GM23338 (cell line): ENCODE results near the gene PUDP. TPM values are rescaled to one million over a fixed set of nuclear protein-coding genes. Genes with fewer than 3 reads are reported as not detected.

Experiments used
- ATAC-seq: fragments of 200-7000 bp; cut with Tn5 transposase; 3 replicates; pipeline ENCODE4 v1.9.1; 2020
- DNase-seq: peaks from one replicate; pipeline ENCODE4 v3.0.0-alpha.2; 2015; ENCODE audit warnings: low spot score
- H2AFZ ChIP-seq: fragments of 200-600 bp; sonication (generic); 2 replicates; pipeline ENCODE4 v1.8.0; 2016; ENCODE audit warnings: antibody characterized with exemption, mild to moderate bottlenecking, moderate library complexity
- H3F3A ChIP-seq: fragments of 200-600 bp; sonication (generic); replicated peaks from 2 replicates; pipeline ENCODE4 v1.8.0; 2017; ENCODE audit warnings: antibody characterized with exemption, mixed run types, low read depth
- H3K27ac ChIP-seq: fragments of 200-600 bp; sonication (generic); 2 replicates; pipeline ENCODE4 v1.6.1; 2016; ENCODE audit warnings: low read depth
- H3K27me3 ChIP-seq: fragments of 200-600 bp; sonication (generic); 2 replicates; pipeline ENCODE4 v1.8.0; 2016; ENCODE audit warnings: mild to moderate bottlenecking, mixed run types, moderate library complexity; ENCODE audit not compliant: insufficient read depth
- H3K36me3 ChIP-seq: fragments of 200-600 bp; sonication (generic); 2 replicates; pipeline ENCODE4 v1.8.0; 2016; ENCODE audit warnings: mild to moderate bottlenecking; ENCODE audit not compliant: insufficient read depth
- H3K4me1 ChIP-seq: fragments of 200-600 bp; sonication (generic); 2 replicates; pipeline ENCODE4 v1.8.0; 2016; ENCODE audit warnings: mild to moderate bottlenecking, moderate library complexity; ENCODE audit not compliant: insufficient read depth
- H3K4me2 ChIP-seq: fragments of 200-600 bp; sonication (generic); 2 replicates; pipeline ENCODE4 v1.7.1; 2017; ENCODE audit warnings: mixed run types
- H3K4me3 ChIP-seq: fragments of 200-600 bp; sonication (generic); 2 replicates; pipeline ENCODE4 v1.6.1; 2016; ENCODE audit warnings: mixed run types
- H3K79me2 ChIP-seq: fragments of 200-600 bp; sonication (generic); replicated peaks from 2 replicates; pipeline ENCODE4 v1.8.0; 2017; ENCODE audit warnings: mild to moderate bottlenecking; ENCODE audit not compliant: insufficient read depth
- H3K9me2 ChIP-seq: fragments of 200-600 bp; sonication (generic); 2 replicates; pipeline ENCODE4 v1.8.0; 2017; ENCODE audit not compliant: insufficient read depth
- H4K20me1 ChIP-seq: fragments of 200-600 bp; sonication (generic); replicated peaks from 2 replicates; pipeline ENCODE4 v1.8.0; 2017; ENCODE audit warnings: mild to moderate bottlenecking; ENCODE audit not compliant: insufficient read depth
- H3K27ac Mint-ChIP-seq: 2 replicates; pipeline ENCODE4 v1.8.0; 2020; ENCODE audit warnings: inconsistent platforms, mild to moderate bottlenecking, moderate library complexity, mixed read lengths
- H3K27me3 Mint-ChIP-seq: 3 replicates; pipeline ENCODE4 v1.8.0; 2022; ENCODE audit warnings: low read depth, mild to moderate bottlenecking, moderate library complexity, mixed read lengths, inconsistent platforms; ENCODE audit not compliant: insufficient read depth, poor library complexity
- H3K36me3 Mint-ChIP-seq: 3 replicates; pipeline ENCODE4 v1.8.0; 2021; ENCODE audit warnings: low read depth, mild to moderate bottlenecking, inconsistent platforms, moderate library complexity, mixed read lengths
- H3K4me1 Mint-ChIP-seq: 3 replicates; pipeline ENCODE4 v1.8.0; 2020; ENCODE audit warnings: mild to moderate bottlenecking, inconsistent platforms, mixed read lengths
- H3K4me3 Mint-ChIP-seq: 3 replicates; pipeline ENCODE4 v1.8.0; 2021; ENCODE audit warnings: moderate library complexity, mild to moderate bottlenecking, inconsistent platforms, mixed read lengths
- H3K9me3 Mint-ChIP-seq: 3 replicates; pipeline ENCODE4 v1.8.0; 2020; ENCODE audit warnings: moderate library complexity, mild to moderate bottlenecking, inconsistent platforms, mixed read lengths
- CREB1 ChIP-seq: fragments of 250-450 bp; sonication (Bioruptor Pico); IDR thresholded peaks from 2 replicates; pipeline ENCODE4 v1.5.0; 2020; ENCODE audit warnings: low read depth, mild to moderate bottlenecking, moderate library complexity
- EZH2 ChIP-seq: fragments of 200-600 bp; sonication (generic); IDR thresholded peaks from one replicate; pipeline ENCODE4 v1.8.0; 2017; ENCODE audit warnings: antibody characterized with exemption, mild to moderate bottlenecking, low read depth; ENCODE audit not compliant: unreplicated experiment
- EZH2phosphoT487 ChIP-seq: fragments of 200-600 bp; sonication (generic); IDR thresholded peaks from one replicate; pipeline ENCODE4 v1.8.1; 2018; ENCODE audit warnings: antibody characterized with exemption; ENCODE audit not compliant: unreplicated experiment
- NANOG ChIP-seq: IDR thresholded peaks from 2 replicates; pipeline ENCODE4 v1.6.1; 2016; ENCODE audit warnings: antibody characterized with exemption, borderline replicate concordance
- POLR2AphosphoS5 ChIP-seq: IDR thresholded peaks from 2 replicates; pipeline ENCODE4 v1.6.1; 2016; ENCODE audit warnings: antibody characterized with exemption, low read depth
- STAT1 ChIP-seq: IDR thresholded peaks from one replicate; pipeline ENCODE4 v1.6.1; 2016; ENCODE audit warnings: antibody characterized with exemption; ENCODE audit not compliant: unreplicated experiment
- ZNF331 ChIP-seq: fragments of 250-450 bp; sonication (Bioruptor Pico); IDR thresholded peaks from 2 replicates; pipeline ENCODE4 v1.5.0; 2020; ENCODE audit warnings: low read depth, mild to moderate bottlenecking, moderate library complexity
- polyA plus RNA-seq: library from polyadenylated mRNA; unstranded; fragments of >200 nt; fragmentation: Nextera tagmentation; extraction: Ambion mirVana; gene quantifications from 2 replicates; pipeline ENCODE4 v1.2.1, GENCODE V29; 2016
- total RNA-seq: library from RNA; depleted of rRNA; stranded (reverse); fragments of >200 nt; shearing (Covaris generic); gene quantifications from 2 replicates; pipeline ENCODE4 v1.2.3, GENCODE V29; 2014
- TF ChIP-seq, protein P1 (sequence below): IDR thresholded peaks from one replicate; pipeline ENCODE4 v1.6.1; 2018; ENCODE audit warnings: antibody characterized with exemption; ENCODE audit not compliant: unreplicated experiment
- TF ChIP-seq, protein P2 (sequence below): fragments of 250-450 bp; sonication (Bioruptor Pico); IDR thresholded peaks from 2 replicates; pipeline ENCODE4 v1.5.0; 2020; ENCODE audit warnings: mild to moderate bottlenecking, moderate library complexity
- TF ChIP-seq, protein P3 (sequence below), 2 experiments: fragments of 200-600 bp in 1 of 2; sonication (generic) in 1 of 2; conservative IDR thresholded peaks; 2 replicates each; pipeline versions ENCODE4 v1.5.1 to v1.6.1; 2016 to 2017; ENCODE audit warnings: antibody characterized with exemption in 2 of 2, low read depth in 2 of 2, mild to moderate bottlenecking in 2 of 2, moderate library complexity in 1 of 2

Gene PUDP
- total and polyA plus RNA-seq, 2 experiments from 2014 or later = 17.2 to 22.4 TPM

DNA sequence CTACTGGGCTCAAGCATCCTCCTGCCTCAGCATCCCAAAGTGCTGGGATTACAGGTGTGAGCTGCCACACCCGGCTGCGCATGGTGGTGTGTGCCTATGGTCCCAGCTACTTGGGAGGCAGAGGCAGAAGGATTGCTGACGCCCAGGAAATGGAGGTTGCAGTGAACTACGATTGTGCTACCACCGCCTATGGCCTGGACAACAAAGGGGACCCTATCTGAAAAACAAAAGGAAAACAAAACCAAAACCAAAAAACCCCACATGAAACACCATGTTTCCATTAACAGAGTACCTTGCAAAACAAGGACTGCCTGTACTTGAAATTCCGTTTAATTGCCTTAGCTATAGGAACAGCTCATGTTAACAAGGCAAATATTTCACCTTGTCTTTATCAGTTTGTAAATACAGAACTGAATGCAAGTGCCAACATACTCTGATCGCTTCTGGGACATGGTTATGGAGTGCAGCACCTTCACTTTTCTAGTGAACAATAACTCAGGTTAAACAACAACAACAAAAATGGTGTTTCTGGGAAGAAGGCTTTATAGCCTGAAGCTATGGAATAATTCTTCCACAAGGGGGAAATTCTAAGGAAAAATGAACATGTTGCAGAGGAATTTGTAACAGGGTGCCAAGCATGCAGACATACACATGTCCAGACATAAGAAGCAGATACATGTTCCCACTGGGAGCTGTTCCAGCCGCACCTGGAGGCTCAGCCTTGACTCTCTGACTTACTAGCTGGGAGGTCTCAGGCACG lies 73.6 kb downstream of the PUDP start:
- Mint-ChIP-seq H3K27me3 (peaks cover 2% of the 10 kb centered on the region), H3K9me3 (no peaks in the 10 kb centered on the region), H3K4me3 (no peak overlapping the region), H3K4me1 (peaks cover 4% of the 10 kb centered on the region), H3K36me3 (peaks cover 5% of the 10 kb centered on the region; the same call in 2 of the 3 replicates), H3K27ac (no peak overlapping the region)
- no peak overlapping the region for H3K27ac ChIP-seq
- H3K27me3 ChIP-seq = no peaks in the 10 kb centered on the region
- no peaks in the 10 kb centered on the region for H3F3A ChIP-seq
- no peaks in the 10 kb centered on the region for H3K36me3 ChIP-seq
- ATAC-seq (no peak), DNase-seq (no peak)
- H3K4me1 ChIP-seq = no peaks in the 10 kb centered on the region
- H3K9me2 ChIP-seq = no peaks in the 10 kb centered on the region
- no peak for TF ChIP-seq EZH2phosphoT487
- TF ChIP-seq ZNF331 = no peak
- TF ChIP-seq POLR2AphosphoS5 = no peak
- TF ChIP-seq, protein P1, sequence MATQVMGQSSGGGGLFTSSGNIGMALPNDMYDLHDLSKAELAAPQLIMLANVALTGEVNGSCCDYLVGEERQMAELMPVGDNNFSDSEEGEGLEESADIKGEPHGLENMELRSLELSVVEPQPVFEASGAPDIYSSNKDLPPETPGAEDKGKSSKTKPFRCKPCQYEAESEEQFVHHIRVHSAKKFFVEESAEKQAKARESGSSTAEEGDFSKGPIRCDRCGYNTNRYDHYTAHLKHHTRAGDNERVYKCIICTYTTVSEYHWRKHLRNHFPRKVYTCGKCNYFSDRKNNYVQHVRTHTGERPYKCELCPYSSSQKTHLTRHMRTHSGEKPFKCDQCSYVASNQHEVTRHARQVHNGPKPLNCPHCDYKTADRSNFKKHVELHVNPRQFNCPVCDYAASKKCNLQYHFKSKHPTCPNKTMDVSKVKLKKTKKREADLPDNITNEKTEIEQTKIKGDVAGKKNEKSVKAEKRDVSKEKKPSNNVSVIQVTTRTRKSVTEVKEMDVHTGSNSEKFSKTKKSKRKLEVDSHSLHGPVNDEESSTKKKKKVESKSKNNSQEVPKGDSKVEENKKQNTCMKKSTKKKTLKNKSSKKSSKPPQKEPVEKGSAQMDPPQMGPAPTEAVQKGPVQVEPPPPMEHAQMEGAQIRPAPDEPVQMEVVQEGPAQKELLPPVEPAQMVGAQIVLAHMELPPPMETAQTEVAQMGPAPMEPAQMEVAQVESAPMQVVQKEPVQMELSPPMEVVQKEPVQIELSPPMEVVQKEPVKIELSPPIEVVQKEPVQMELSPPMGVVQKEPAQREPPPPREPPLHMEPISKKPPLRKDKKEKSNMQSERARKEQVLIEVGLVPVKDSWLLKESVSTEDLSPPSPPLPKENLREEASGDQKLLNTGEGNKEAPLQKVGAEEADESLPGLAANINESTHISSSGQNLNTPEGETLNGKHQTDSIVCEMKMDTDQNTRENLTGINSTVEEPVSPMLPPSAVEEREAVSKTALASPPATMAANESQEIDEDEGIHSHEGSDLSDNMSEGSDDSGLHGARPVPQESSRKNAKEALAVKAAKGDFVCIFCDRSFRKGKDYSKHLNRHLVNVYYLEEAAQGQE = no peak
- TF ChIP-seq, protein P2, sequence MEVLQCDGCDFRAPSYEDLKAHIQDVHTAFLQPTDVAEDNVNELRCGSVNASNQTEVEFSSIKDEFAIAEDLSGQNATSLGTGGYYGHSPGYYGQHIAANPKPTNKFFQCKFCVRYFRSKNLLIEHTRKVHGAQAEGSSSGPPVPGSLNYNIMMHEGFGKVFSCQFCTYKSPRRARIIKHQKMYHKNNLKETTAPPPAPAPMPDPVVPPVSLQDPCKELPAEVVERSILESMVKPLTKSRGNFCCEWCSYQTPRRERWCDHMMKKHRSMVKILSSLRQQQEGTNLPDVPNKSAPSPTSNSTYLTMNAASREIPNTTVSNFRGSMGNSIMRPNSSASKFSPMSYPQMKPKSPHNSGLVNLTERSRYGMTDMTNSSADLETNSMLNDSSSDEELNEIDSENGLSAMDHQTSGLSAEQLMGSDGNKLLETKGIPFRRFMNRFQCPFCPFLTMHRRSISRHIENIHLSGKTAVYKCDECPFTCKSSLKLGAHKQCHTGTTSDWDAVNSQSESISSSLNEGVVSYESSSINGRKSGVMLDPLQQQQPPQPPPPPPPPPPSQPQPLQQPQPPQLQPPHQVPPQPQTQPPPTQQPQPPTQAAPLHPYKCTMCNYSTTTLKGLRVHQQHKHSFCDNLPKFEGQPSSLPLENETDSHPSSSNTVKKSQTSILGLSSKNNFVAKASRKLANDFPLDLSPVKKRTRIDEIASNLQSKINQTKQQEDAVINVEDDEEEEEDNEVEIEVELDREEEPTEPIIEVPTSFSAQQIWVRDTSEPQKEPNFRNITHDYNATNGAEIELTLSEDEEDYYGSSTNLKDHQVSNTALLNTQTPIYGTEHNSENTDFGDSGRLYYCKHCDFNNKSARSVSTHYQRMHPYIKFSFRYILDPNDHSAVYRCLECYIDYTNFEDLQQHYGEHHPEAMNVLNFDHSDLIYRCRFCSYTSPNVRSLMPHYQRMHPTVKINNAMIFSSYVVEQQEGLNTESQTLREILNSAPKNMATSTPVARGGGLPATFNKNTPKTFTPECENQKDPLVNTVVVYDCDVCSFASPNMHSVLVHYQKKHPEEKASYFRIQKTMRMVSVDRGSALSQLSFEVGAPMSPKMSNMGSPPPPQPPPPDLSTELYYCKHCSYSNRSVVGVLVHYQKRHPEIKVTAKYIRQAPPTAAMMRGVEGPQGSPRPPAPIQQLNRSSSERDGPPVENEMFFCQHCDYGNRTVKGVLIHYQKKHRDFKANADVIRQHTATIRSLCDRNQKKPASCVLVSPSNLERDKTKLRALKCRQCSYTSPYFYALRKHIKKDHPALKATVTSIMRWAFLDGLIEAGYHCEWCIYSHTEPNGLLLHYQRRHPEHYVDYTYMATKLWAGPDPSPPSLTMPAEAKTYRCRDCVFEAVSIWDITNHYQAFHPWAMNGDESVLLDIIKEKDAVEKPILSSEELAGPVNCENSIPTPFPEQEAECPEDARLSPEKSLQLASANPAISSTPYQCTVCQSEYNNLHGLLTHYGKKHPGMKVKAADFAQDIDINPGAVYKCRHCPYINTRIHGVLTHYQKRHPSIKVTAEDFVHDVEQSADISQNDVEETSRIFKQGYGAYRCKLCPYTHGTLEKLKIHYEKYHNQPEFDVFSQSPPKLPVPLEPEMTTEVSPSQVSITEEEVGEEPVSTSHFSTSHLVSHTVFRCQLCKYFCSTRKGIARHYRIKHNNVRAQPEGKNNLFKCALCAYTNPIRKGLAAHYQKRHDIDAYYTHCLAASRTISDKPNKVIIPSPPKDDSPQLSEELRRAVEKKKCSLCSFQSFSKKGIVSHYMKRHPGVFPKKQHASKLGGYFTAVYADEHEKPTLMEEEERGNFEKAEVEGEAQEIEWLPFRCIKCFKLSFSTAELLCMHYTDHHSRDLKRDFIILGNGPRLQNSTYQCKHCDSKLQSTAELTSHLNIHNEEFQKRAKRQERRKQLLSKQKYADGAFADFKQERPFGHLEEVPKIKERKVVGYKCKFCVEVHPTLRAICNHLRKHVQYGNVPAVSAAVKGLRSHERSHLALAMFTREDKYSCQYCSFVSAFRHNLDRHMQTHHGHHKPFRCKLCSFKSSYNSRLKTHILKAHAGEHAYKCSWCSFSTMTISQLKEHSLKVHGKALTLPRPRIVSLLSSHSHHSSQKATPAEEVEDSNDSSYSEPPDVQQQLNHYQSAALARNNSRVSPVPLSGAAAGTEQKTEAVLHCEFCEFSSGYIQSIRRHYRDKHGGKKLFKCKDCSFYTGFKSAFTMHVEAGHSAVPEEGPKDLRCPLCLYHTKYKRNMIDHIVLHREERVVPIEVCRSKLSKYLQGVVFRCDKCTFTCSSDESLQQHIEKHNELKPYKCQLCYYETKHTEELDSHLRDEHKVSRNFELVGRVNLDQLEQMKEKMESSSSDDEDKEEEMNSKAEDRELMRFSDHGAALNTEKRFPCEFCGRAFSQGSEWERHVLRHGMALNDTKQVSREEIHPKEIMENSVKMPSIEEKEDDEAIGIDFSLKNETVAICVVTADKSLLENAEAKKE (CRISPR knock-in tag) = no peak
- TF ChIP-seq NANOG = no peak
- no peak for TF ChIP-seq EZH2
- no peak for TF ChIP-seq CREB1 (CRISPR knock-in tag)
- no peak for TF ChIP-seq STAT1
- TF ChIP-seq, protein P3, sequence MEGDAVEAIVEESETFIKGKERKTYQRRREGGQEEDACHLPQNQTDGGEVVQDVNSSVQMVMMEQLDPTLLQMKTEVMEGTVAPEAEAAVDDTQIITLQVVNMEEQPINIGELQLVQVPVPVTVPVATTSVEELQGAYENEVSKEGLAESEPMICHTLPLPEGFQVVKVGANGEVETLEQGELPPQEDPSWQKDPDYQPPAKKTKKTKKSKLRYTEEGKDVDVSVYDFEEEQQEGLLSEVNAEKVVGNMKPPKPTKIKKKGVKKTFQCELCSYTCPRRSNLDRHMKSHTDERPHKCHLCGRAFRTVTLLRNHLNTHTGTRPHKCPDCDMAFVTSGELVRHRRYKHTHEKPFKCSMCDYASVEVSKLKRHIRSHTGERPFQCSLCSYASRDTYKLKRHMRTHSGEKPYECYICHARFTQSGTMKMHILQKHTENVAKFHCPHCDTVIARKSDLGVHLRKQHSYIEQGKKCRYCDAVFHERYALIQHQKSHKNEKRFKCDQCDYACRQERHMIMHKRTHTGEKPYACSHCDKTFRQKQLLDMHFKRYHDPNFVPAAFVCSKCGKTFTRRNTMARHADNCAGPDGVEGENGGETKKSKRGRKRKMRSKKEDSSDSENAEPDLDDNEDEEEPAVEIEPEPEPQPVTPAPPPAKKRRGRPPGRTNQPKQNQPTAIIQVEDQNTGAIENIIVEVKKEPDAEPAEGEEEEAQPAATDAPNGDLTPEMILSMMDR (conservative IDR thresholded peaks at IDR 0.05; ENCODE audit: low read depth in 2 of 2) = no peak
- H3K4me2 ChIP-seq = no peak overlapping the region
- no peaks in the 10 kb centered on the region for H4K20me1 ChIP-seq
- 0 out of 2 replicates have a peak, but pooled peaks cover 4% of the 10 kb centered on the region for H3K79me2 ChIP-seq
- H2AFZ ChIP-seq = no peak overlapping the region
- no peak overlapping the region for H3K4me3 ChIP-seq
